CD14-positive monocyte (primary cell): Measurements from ENCODE around the gene PTPRU. TPM values are rescaled to one million over a fixed set of nuclear protein-coding genes. Genes with fewer than 3 reads are reported as not detected.
"Not testable (repeated sequence)": the region's sequence is repeated elsewhere in the genome, so short reads cannot be mapped to it uniquely, and the experiment has no call there.

ENCODE experiments used
- DNase-seq, 3 donors: peaks; one replicate each; pipeline ENCODE4 v3.0.0-alpha.2; 2011 to 2022
- H2AFZ ChIP-seq: 2 replicates; pipeline ENCODE4 v1.6.0; 2012; ENCODE audit warnings: mild to moderate bottlenecking, low read depth, low read length, inconsistent platforms; ENCODE audit not compliant: insufficient read depth, poor library complexity, severe bottlenecking
- H3K27ac ChIP-seq, 2 donors: 1 replicate in 1 of 2; 2 replicates in 1 of 2; pipeline ENCODE4 v1.5.1; 2012 to 2013; ENCODE audit warnings: low read length in 2 of 2, control low read depth in 1 of 2, inconsistent platforms in 1 of 2, low read depth in 1 of 2, mild to moderate bottlenecking in 1 of 2
- H3K27me3 ChIP-seq, 2 donors: one replicate each; pipeline versions ENCODE4 v1.6.0 to v1.6.1; 2011 to 2013; ENCODE audit warnings: low read length in 2 of 2; ENCODE audit not compliant: control insufficient read depth in 2 of 2, insufficient read depth in 2 of 2
- H3K36me3 ChIP-seq, 2 donors: replicated peaks in 1 of 2; 1 replicate in 1 of 2; 2 replicates in 1 of 2; pipeline versions ENCODE4 v1.5.1 to v1.6.1; 2012 to 2013; ENCODE audit warnings: low read length in 2 of 2, control low read depth in 1 of 2, inconsistent platforms in 1 of 2, mild to moderate bottlenecking in 1 of 2; ENCODE audit not compliant: insufficient read depth in 2 of 2, control insufficient read depth in 1 of 2
- H3K4me1 ChIP-seq, 2 donors: 1 replicate in 1 of 2; 2 replicates in 1 of 2; pipeline versions ENCODE4 v1.5.1 to v1.6.1; 2012 to 2013; ENCODE audit warnings: low read length in 2 of 2, control low read depth in 1 of 2, inconsistent platforms in 1 of 2, mild to moderate bottlenecking in 1 of 2, moderate library complexity in 1 of 2; ENCODE audit not compliant: insufficient read depth in 2 of 2, control insufficient read depth in 1 of 2
- H3K4me2 ChIP-seq: replicated peaks from 2 replicates; pipeline ENCODE3; 2012; ENCODE audit warnings: low read length, moderate library complexity, mild to moderate bottlenecking; ENCODE audit not compliant: poor library complexity, severe bottlenecking; ENCODE audit errors: extremely low read depth
- H3K4me3 ChIP-seq, 3 experiments: fragments of 200-600 bp in 1 of 3; sonication (generic) in 1 of 3; replicated peaks in 1 of 3; 1 replicate in 2 of 3; 2 replicates in 1 of 3; pipeline ENCODE4 v1.5.1; 2011 to 2013; ENCODE audit warnings: low read length in 3 of 3, mild to moderate bottlenecking in 3 of 3, control low read depth in 2 of 3, low read depth in 2 of 3, inconsistent platforms in 1 of 3, moderate library complexity in 1 of 3
- H3K79me2 ChIP-seq: 2 replicates; pipeline ENCODE4 v1.6.0; 2012; ENCODE audit warnings: mild to moderate bottlenecking, control low read depth, inconsistent platforms, low read length, moderate library complexity; ENCODE audit not compliant: insufficient read depth
- H3K9ac ChIP-seq: 2 replicates; pipeline ENCODE4 v1.6.0; 2017; ENCODE audit warnings: low read length, mild to moderate bottlenecking; ENCODE audit not compliant: insufficient read depth, poor library complexity, severe bottlenecking
- H3K9me3 ChIP-seq, 2 donors: replicated peaks in 1 of 2; 1 replicate in 1 of 2; 2 replicates in 1 of 2; pipeline versions ENCODE4 v1.5.1 to v1.6.1; 2012 to 2013; ENCODE audit warnings: low read length in 2 of 2, control low read depth in 1 of 2; ENCODE audit not compliant: control insufficient read depth in 1 of 2, insufficient read depth in 1 of 2
- H4K20me1 ChIP-seq: 2 replicates; pipeline ENCODE4 v1.6.0; 2012; ENCODE audit warnings: mild to moderate bottlenecking, low read length, control low read depth, moderate library complexity; ENCODE audit not compliant: insufficient read depth
- H3K27ac Mint-ChIP-seq, 7 donors: one replicate each; pipeline ENCODE4 v1.8.0; 2020; ENCODE audit warnings: mild to moderate bottlenecking in 7 of 7, mixed read lengths in 7 of 7, moderate library complexity in 6 of 7, inconsistent platforms in 2 of 7
- H3K27me3 Mint-ChIP-seq, 3 donors: one replicate each; pipeline ENCODE4 v1.8.0; 2021 to 2022; ENCODE audit warnings: low read depth in 3 of 3, mild to moderate bottlenecking in 3 of 3, mixed read lengths in 3 of 3, moderate library complexity in 3 of 3, inconsistent platforms in 1 of 3
- H3K36me3 Mint-ChIP-seq, 2 donors: one replicate each; pipeline ENCODE4 v1.8.0; 2020; ENCODE audit warnings: mixed read lengths in 2 of 2, inconsistent platforms in 1 of 2, mild to moderate bottlenecking in 1 of 2
- H3K4me1 Mint-ChIP-seq: one replicate; pipeline ENCODE4 v1.8.0; 2020; ENCODE audit warnings: mild to moderate bottlenecking, mixed read lengths
- H3K4me3 Mint-ChIP-seq, 2 donors: one replicate each; pipeline ENCODE4 v1.8.0; 2020; ENCODE audit warnings: mild to moderate bottlenecking in 2 of 2, mixed read lengths in 2 of 2, moderate library complexity in 1 of 2
- H3K9me3 Mint-ChIP-seq, 7 donors: one replicate each; pipeline ENCODE4 v1.8.0; 2020 to 2022; ENCODE audit warnings: mixed read lengths in 7 of 7, mild to moderate bottlenecking in 6 of 7, moderate library complexity in 6 of 7, inconsistent platforms in 2 of 7
- WGBS: methylation state at CpG from one replicate; pipeline ENCODE4 v1.1.5; 2013; ENCODE audit warnings: missing lambda C conversion rate; ENCODE audit not compliant: insufficient coverage; 5-methylcytosine and 5-hydroxymethylcytosine counted together
- intact Hi-C, 2 donors: fragments of 100-400 bp; cut with micrococcal nuclease; formaldehyde crosslinking; loops; one replicate each; pipeline versions ENCODE4 v1.15.0 to v1.15.1; 2023
- polyA plus RNA-seq, 3 donors: library from polyadenylated mRNA; depleted of rRNA in 1 of 3; unstranded in 2 of 3; stranded (reverse) in 1 of 3; fragments of 300-500 nt in 2 of 3; fragments of >200 nt in 1 of 3; fragmentation: Illumina TruSeq in 2 of 3; gene quantifications; 1 replicate in 2 of 3; 2 replicates in 1 of 3; pipeline ENCODE4 v1.2.3, GENCODE V29; 2012 to 2021
- TF ChIP-seq, protein P1 (sequence below): fragments of 200-600 bp; IDR thresholded peaks from one replicate; pipeline ENCODE4 v1.8.0; 2022; ENCODE audit warnings: antibody characterized with exemption, mild to moderate bottlenecking

PTPRU gene
- polyA plus RNA-seq, 3 donors = 0.42 to 1.4 TPM; not detected in 1

GRCh38 chr1:29233693-29234092 is 2.6 kb upstream of the PTPRU start:
- intact Hi-C loops = no loop called here
- peaks cover 34 to 43% (median 38%) of the 10 kb centered on the region in 3 donors for H3K27me3 Mint-ChIP-seq
- 97% methylated on average over 3 of the region's 4 CpGs for WGBS
- TF ChIP-seq, protein P1, sequence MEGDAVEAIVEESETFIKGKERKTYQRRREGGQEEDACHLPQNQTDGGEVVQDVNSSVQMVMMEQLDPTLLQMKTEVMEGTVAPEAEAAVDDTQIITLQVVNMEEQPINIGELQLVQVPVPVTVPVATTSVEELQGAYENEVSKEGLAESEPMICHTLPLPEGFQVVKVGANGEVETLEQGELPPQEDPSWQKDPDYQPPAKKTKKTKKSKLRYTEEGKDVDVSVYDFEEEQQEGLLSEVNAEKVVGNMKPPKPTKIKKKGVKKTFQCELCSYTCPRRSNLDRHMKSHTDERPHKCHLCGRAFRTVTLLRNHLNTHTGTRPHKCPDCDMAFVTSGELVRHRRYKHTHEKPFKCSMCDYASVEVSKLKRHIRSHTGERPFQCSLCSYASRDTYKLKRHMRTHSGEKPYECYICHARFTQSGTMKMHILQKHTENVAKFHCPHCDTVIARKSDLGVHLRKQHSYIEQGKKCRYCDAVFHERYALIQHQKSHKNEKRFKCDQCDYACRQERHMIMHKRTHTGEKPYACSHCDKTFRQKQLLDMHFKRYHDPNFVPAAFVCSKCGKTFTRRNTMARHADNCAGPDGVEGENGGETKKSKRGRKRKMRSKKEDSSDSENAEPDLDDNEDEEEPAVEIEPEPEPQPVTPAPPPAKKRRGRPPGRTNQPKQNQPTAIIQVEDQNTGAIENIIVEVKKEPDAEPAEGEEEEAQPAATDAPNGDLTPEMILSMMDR = no peak
- Histone ChIP-seq H3K9me3 (peaks cover 0 to 10% of the 10 kb centered on the region in 2 donors), H3K4me1 (peaks cover 32 to 37% of the 10 kb centered on the region in 2 donors), H3K9ac (no peak overlapping the region), H3K36me3 (no peaks in the 10 kb centered on the region), H3K27me3 (peaks cover 14 to 38% of the 10 kb centered on the region in 2 donors), H2AFZ (no peak overlapping the region), H4K20me1 (peaks cover 4% of the 10 kb centered on the region), H3K4me3 (no peak overlapping the region), H3K4me2 (no peak overlapping the region), H3K79me2 (peaks cover 7% of the 10 kb centered on the region), H3K27ac (no peak overlapping the region)
- peaks cover 6 to 11% of the 10 kb centered on the region in 2 donors for H3K36me3 Mint-ChIP-seq
- peak overlapping the region in 1 of 2 donors; percentile 28 for H3K4me3 Mint-ChIP-seq
- peaks cover 0 to 15% (median 6%) of the 10 kb centered on the region in 7 donors for H3K9me3 Mint-ChIP-seq
- peaks cover 36% of the 10 kb centered on the region for H3K4me1 Mint-ChIP-seq
- H3K27ac Mint-ChIP-seq = no peak overlapping the region
- no peak for DNase-seq

DNA sequence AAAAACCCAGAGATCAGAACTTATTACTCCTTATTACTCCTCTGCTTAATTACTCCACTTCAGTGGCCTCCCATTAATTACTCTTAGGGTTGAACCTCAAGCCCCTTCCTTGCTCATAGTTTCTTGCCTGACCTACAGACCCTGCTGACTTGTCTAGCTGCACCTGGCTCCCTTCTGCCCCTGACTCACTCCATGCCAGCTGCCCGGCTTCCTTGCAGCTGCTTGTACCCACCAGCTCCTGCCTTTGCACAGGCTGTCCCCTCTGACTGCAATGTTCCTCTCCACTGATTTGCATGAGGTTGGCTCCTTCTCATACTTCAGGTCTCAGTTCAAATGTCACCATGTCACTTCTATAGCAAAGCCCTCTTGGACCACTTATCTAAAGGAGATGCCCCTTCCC is 1.9 kb upstream of the PTPRU start:
- Histone ChIP-seq H2AFZ (no peak overlapping the region), H4K20me1 (peaks cover 4% of the 10 kb centered on the region), H3K9ac (no peak overlapping the region), H3K27me3 (peaks cover 22 to 46% of the 10 kb centered on the region in 2 donors), H3K9me3 (peaks cover 0 to 15% of the 10 kb centered on the region in 2 donors), H3K36me3 (no peaks in the 10 kb centered on the region), H3K27ac (no peak overlapping the region), H3K4me1 (peaks cover 36 to 42% of the 10 kb centered on the region in 2 donors), H3K4me3 (no peak overlapping the region), H3K79me2 (peaks cover 7% of the 10 kb centered on the region), H3K4me2 (no peak overlapping the region)
- H3K4me1 Mint-ChIP-seq = peaks cover 42% of the 10 kb centered on the region
- H3K27me3 Mint-ChIP-seq = peaks cover 42 to 51% (median 46%) of the 10 kb centered on the region in 3 donors
- H3K9me3 Mint-ChIP-seq = peaks cover 0 to 19% (median 6%) of the 10 kb centered on the region in 7 donors
- DNase-seq = no peak
- TF ChIP-seq, protein P1 = no peak
- intact Hi-C loops = no loop called here
- H3K36me3 Mint-ChIP-seq = peaks cover 6 to 14% of the 10 kb centered on the region in 2 donors
- H3K4me3 Mint-ChIP-seq = no peak overlapping the region
- H3K27ac Mint-ChIP-seq = no peak overlapping the region
- 100% methylated on average over 1 of the region's 1 CpG for WGBS

GRCh38 chr1:29234881-29235280 is 1.4 kb upstream of the PTPRU start:
- Histone ChIP-seq H3K4me1 (peaks cover 34 to 42% of the 10 kb centered on the region in 2 donors), H3K9me3 (peaks cover 0 to 15% of the 10 kb centered on the region in 2 donors), H3K27me3 (peaks cover 25 to 50% of the 10 kb centered on the region in 2 donors)
- not testable (repeated sequence) for H3K9ac ChIP-seq, H3K27ac ChIP-seq, H3K4me3 ChIP-seq, H3K36me3 ChIP-seq, H4K20me1 ChIP-seq, H3K79me2 ChIP-seq, H2AFZ ChIP-seq, H3K4me2 ChIP-seq, DNase-seq
- Mint-ChIP-seq H3K4me1 (peaks cover 38% of the 10 kb centered on the region), H3K27ac (peak overlapping the region in 1 of 7 donors; percentile 31), H3K36me3 (peaks cover 6 to 14% of the 10 kb centered on the region in 2 donors), H3K4me3 (peak overlapping the region in 1 of 2 donors; percentile 31), H3K9me3 (peaks cover 0 to 19% (median 7%) of the 10 kb centered on the region in 7 donors), H3K27me3 (peaks cover 46 to 55% (median 50%) of the 10 kb centered on the region in 3 donors)
- 96% methylated on average over 5 of the region's 9 CpGs for WGBS
- intact Hi-C loops = loop anchor here (5.0 kb wide), 3 partner anchors 617 to 1472 kb away; no protein-coding TSS in a partner anchor
